Activated T-cell treated with anti-CD3 and anti-CD28 coated beads for 1 hour (primary cell): ENCODE measurements around the gene CD180.

ENCODE experiments used
- DNase-seq: peaks from one replicate; pipeline ENCODE4 v3.0.0-alpha.2; 2020; ENCODE audit warnings: low read depth

CD180 gene

DNA sequence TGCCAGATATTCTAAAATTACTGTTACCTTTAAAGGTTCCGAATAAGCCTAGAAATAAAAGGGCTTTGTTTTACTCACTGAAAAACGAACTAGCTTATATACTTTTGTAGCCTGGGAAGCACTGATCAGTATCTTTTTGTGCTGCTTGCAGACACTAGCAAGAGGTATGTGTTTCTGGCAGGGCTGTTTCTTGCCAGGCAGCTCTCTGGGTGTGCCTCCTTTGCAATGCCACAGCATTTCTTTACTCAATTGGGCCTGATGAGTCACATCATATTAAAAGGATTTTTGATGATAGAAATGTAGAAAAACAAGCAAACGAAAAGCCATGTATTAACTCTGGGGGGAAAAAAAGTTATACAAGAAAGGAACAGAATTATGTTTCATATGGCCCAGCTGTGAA lies 35.6 kb downstream of the CD180 start:
- peak; percentile 39 for DNase-seq

DNA sequence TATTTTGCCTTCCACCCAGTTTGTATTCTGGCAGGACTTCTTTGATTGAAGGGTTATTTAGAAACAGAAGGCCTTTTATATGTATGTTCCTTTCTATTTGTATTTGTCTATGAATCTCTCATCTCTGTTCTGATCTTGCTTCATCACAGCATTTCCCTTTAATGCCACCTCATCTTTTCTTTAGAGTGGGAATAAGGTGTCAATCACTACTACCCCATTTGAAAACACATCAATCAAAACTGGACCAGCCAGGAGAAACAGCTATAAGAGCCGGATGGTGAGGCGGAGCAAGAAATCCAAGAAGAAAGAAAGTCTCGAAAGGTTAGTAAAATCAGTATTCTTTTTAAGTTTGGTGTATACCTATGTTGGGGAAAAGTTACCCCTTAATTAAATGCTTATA lies 36.3 kb downstream of the CD180 start:
- no peak for DNase-seq

DNA sequence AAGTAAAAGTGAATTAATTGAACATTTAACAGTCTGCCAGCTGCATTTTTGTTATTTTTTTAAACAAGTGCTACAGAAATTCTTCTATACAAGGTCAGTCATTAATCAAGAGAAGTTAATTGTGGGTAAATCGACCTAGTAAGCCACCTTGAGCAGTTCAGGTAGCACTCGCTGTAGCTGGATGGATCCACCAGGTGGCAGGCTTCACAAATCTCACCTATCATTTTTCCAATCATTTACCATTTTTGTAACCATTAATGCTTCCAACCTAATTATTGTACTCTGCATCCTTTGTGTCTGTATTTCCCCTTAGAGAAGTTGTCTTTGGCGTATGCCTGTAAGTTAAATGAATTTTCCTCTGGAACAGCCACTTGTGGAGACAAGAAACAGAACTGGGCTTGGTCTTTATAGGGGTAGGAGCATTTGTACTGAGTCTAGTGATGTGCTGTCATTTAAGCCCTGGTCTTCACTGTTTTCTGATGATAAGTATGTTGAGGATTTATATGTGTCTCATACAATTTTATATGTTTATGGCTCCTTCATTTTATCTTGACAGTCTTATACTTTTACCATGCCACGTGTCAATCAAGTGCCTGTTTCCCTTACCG lies 39.5 kb downstream of the CD180 start:
- peak; percentile 43 for DNase-seq

DNA sequence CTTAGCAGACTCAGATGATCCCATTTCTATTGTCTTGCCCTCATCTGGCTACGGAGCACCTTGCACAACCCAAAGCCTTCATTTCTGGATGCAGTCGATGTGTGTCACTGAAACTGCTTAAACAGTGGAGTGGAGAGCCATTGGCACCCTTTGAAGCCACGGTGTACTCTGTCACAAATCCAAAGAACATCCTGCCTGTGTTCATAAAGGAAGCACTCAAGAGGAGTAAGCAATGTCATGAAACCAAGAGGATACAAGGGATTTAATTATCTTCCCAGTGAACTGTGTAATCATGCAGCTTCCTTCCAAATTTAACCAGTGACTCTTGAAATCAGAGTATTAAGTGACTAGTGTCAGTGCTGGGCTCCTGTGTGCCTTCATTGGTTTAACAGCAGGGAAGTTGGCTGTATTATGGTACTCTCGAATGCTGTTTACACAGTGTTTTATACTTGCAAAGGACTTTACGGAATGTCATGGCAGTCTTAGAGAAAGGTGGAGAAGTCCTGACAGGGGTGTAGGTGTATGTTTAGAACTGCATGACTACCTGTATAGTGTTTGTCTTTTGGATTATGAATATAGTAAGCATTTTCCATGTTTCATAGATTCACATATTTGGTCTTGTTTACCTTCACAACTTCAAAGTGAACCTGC lies 41.9 kb downstream of the CD180 start:
- DNase-seq: no peak

DNA sequence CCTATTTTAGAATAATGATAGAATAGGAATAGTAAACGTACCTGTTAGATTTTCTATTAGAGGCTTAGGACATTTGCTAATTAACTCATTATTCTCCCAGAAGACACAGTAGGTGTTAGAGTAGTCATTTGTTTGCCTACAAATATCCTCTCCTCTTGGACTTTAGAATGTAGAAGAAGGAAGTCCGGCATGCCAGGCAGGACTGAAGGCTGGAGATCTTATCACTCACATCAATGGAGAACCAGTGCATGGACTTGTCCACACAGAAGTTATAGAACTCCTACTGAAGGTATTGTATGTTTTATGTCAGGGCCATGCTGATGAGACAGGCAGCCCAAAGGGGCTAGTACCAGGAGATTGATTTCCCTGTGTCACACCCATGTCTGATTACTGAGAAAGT lies 43.3 kb downstream of the CD180 start:
- DNase-seq: no peak

DNA sequence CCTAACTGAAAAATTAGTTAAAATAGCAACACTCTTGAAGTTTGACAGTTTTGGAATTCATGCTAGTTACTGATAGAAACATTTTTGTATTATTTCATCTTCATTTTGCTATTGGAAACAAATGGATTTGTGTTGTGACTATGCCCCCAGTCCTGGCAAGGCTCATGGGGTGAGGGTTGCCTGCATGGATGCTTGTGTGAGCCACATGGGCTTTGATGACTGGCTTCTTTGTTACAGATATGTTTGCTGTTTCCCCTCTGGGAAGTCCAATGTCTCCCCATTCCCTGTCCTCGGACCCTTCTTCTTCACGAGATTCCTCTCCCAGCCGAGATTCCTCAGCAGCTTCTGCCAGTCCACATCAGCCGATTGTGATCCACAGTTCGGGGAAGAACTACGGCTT lies 44.2 kb downstream of the CD180 start:
- no peak for DNase-seq

DNA sequence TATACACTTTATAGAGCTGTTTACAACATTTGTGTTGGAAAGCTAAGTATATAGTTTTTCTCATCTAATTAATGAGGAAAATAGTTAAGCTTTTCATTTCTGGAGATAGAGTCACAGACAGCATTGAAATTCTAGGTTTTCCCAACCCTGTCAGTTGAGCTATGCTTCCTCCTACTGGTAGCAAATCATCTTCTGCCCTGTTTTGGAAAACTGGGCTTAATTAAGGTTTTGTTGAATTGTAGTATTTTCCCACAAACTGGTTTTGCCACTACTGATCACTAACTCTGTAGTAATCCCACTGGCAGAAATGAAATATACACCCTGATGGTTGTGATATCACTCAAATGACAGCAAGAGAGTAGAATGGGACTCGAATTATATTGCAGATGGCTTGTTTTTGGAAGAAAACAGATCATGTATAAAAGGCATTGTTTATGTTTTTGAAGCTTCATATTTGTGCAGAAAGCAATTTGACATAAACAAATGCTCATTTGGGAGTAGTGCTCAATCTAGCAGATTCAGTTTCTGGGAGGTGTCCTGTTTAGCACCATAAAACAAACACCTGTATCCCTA lies 46.6 kb downstream of the CD180 start:
- DNase-seq: no peak

DNA sequence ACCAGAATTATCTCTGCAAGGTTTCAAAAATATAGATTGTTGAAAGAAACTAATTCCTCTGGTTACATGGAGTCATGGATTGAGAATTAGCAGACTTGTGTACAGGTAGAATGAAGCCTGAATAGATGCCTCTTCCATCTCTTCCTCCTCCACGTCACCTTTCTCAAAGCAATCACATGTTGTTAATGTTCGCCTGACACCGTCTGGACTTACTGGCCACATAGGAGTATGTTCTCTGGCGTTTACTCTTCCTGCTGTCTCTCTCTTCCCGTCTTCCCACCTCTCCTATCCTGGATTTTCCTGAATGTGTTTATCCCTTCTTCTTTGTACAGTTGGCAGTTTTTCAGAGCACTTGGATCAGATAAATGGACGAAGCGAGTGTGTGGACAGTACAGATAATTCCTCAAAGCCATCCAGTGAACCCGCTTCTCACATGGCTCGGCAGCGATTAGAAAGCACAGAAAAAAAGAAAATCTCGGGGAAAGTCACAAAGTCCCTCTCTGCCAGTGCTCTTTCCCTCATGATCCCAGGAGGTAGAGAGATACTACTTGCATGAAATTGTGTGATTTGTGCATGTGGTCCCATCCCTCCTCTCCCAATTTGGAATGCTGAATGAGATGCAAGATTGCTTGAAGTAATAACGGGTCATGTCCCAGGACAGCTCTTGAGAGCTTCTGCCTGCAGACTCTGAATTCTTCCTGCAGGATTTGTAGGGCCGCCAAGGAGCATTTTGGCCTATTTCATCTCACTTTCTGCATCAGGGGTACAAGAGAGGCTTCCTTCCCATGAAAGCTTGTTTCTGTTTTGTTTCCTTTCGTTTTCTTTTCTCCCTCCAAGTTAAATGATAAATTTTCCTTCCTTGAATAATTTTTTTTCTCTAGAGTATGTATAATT lies 47.3 kb downstream of the CD180 start:
- DNase-seq: no peak

DNA sequence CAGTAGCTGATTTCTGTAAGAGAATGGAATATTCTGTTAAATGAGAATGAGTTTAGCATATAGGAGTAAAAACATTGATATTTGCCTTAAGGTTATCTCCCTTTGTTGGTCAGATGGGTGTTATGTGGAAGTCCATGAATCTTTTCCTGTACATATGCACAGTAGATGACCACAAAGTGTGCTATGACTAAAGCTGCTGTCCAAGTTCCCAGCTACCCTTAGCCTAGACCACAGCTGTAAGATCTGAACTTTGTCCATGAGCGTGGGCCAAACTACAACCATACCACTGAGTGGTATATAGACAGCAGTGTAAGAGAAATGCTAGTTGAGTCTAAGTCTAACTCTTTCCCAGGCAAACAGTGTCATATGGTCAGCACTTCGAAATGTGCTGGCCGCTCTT lies 48.8 kb downstream of the CD180 start:
- DNase-seq: no peak

DNA sequence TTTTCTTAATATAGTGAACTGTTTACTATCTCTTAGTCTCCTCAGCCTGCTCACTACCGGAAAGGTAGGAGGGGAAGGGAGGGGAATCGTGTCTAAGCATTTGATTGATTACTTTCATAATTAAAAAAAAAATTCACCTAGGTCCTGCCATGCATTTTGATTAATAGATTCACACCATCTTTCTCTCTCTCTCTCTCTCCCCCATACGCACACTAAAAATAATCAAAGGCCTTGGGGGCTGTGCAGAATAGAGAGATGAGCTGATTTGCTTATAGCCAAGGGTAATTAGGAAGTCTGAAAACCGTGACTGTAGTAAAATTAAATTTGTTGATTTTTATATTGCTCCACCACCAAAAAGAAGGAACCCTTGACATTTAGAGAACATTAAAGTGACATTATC lies 49.6 kb downstream of the CD180 start:
- DNase-seq: no peak

DNA sequence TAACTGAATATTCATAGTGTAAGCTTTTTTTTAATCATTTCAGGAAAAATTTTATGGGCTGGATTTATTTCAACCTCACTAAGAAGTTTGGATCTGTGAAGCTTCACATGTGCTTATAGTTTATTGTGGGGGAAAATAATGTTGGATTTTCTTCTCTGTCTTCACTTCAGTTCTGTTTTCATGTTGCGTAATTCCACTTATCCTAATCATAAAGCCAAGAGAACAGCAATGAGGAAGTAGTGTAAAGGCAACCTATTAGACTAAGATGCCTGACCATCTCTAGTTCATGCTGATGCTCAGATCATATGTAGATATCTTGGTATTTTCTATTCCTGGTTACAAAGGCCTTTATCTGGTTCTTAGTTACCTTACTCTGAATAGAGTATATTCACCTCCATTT lies 50.0 kb downstream of the CD180 start:
- DNase-seq: no peak

DNA sequence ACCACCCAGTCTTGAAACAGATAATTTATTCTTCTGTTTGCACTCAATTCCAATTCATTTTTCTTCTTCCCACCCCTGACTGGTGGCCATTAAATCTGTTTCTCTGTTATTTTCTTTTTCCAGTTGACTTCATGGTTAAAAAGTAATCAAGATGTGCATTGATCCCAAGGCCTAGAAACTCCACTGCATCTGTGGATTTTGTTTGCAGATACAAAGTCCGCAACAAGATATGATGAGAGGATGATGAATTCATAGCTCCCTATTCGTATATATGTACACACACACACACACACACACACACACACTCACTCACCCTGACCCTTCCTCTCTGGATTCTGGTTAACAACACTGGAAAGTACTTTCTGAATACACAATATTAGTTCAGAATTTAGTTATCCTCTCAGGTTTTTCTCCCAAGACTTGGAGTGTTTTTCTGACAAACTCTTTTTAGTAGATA lies 52.4 kb downstream of the CD180 start:
- no peak for DNase-seq

DNA sequence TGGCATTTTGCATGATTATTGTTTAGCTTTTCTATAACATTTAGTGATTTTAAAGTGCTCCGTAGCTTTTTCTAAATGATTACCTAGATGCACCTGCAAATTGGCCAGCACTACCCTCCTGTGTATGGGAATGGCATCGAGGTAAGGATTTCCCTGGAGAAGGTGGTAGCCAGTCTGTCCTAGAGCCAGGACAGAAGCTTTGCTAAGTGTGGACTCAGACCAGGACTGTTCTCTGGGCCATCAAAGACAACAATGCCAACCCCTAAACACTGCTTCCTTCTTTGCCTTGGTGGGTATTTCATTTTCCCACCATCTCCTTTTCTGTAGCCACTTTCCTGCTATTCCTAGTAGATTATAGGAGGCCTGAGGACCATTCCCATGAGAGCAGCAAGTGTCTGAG lies 53.0 kb downstream of the CD180 start:
- no peak for DNase-seq

DNA sequence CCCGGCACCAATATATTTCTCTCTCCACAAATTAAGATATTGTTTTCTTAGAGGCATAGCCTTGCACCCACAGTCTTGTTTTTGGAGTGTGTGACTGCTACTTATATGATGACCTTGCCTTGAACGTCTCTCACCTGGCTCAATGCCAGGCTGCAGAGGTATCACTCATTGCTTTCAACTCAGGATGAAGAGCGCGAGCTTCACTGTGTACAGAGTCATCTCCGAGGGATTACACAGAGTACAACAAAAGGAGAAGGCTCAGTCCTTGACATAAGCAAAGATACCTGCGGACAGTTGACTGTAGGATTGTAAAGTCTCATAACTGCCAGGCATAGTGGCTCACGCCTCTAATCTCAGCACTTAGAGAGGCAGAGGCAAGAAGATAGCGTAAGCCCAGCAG lies 53.8 kb downstream of the CD180 start:
- DNase-seq: no peak

DNA sequence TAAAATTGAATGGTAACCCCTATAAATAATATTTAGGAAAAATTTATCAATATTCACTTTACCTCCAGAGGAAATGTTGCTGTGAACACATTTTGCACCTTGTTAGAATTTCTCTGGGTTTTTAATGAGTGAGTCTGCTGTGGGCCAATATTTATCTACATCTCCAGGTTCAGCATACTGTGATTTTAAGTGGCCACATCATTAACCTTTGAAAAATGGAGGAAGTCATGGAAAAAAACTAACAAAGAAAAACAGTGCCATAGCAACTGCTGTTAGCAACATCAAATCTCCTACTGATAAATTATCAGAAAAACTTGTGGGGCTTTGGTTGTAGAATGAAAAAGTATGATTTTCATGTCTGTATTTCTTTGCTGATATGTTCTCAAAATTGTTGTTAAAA lies 55.0 kb downstream of the CD180 start:
- no peak for DNase-seq

DNA sequence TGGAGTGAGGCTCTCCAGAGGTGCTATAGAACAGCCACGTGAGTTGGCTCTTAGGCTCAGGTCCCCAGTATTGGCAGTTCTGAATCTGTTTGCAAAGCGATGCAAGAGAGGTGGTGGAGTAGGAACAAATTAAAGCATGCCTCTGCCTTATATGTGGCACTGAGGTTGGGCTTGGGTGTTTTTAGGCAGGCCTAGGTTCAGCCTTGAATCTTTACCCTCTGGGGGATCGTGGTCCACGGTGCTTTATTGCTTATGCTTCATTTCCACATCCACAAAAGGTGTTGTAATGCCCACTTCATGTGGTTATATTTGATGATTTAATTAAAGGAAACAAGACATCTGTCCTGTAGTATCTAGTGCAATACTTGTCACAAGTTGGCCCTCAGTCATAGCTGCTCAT lies 56.2 kb downstream of the CD180 start:
- DNase-seq: no peak

DNA sequence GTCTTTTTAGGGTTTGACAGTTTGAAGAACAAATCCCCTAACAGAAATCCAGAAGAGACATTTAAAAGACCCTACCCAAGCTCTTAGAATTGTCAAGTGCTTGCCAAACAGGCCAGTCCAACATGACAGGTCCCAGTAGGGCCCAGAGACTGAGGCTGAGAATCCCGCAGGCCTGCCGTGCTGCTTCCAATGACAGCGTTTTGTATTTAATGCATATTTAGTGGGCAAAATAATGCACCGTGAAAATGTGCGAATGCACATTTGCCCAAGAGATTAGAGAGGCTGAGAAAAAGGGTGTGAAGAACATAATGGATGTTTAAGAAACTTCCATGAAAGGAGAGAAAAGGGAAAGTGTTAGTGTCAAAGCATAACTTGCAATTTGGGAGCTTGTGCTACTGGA lies 57.6 kb downstream of the CD180 start:
- DNase-seq: no peak

DNA sequence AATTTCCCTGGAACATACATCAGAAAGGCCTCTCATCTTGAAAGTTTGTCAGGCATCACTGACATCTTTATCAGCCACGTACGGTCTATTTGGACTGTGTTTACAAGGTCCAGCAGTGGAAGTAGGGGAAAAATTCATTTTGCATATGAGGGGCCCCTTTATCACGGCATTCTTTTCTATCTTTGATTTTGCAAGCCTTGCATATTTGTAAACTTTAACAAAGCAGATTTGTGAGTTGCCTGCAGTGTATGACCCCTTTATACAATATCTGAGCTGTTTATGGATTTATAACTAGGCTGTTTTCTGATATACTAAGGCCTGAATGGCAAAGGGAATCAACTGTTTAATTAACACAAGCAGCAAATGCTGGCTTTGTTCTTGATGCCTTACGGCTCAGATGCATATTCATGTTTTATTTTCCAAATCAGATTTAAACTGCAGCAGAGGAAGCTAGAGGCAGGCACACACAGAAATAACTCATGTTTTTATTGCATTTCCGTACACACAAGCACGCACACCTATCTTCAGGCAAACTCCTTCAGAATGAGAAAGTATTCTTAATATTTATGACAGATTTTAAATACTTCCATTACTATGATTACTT lies 61.1 kb downstream of the CD180 start:
- no peak for DNase-seq

DNA sequence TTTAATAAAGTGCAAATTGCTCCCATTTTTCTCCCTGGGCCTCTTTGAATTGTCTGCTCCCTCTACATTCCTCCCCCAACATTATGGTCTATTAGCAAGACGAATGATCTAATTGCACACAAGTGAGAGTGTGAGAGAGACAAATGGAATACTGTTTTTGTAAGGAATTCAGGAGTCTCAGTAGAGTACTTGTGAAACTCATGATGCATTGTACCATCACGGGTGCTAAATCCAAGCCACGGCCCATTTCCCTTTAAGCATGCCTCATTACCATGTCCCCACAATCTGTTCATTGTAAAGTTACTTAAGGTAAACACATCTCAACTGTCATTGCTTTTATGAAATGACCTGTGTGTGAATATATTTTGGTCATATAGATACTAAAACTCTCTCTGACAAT lies 62.8 kb downstream of the CD180 start:
- DNase-seq: no peak

DNA sequence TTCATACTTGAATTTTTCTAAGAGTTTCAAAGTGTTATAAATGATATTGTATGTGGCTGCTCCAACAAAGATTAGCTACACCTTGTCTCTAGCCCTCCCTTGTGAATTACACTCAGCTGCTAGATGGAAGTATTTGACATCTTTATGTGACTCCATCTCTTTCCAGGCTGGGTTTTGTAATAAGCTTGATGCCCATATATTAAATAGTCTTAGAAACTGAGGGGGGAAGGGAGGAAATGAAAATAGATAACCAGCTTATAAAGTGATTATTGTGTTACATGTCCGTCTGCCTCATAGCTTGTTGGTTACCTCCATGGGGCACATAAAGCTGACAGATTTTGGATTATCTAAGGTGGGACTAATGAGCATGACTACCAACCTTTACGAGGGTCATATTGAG lies 63.4 kb downstream of the CD180 start:
- DNase-seq: no peak

DNA sequence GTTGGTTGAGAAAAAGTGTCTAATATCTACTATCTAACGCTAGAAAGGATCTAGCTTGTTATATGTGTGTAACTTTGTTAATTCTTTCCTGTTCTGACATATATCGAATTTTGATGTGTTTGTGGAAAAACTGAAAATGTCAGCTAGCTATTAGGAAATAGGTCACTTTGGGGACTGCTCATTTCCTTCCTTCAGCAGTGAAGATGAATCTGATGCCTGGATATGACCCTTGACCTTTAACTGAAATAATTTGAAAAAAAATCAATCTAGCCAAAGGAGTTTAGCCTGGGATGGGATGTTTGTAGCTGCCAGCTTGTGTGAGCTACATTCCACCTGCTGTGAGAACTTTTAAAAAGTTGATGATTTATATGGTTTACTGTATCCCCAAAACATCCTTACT lies 66.8 kb downstream of the CD180 start:
- DNase-seq: no peak
